OCI-LY7 (cell line): ENCODE results near the gene PGD. TPM values are rescaled to one million over a fixed set of nuclear protein-coding genes. Genes with fewer than 3 reads are reported as not detected.
A peak's percentile ranks its signal among the peaks of the same experiment; 100 is the strongest.

ENCODE experiments used
- BruUV-seq: library from RNA; stranded (reverse); fragments of 400-500 nt; replicated peaks from 2 replicates; lab custom pipeline; 2021; lab: Mats Ljungman, UMichigan
- CTCF ChIA-PET: fragments of 300-600 bp; sonication (Branson Sonifier 250); formaldehyde crosslinking; loops from one replicate; lab custom pipeline; 2022; ENCODE audit warnings: antibody characterized with exemption; ENCODE audit not compliant: unreplicated experiment; lab: Charles Lee
- POLR2A ChIA-PET: fragments of 300-600 bp; sonication (Branson Sonifier 250); formaldehyde crosslinking; loops from one replicate; lab custom pipeline; 2022; ENCODE audit warnings: antibody characterized with exemption; lab: Charles Lee
- DNase-seq: peaks from one replicate; pipeline ENCODE4 v3.0.0-alpha.2; 2015; ENCODE audit warnings: low spot score
- H2AFZ ChIP-seq: fragments of 200-600 bp; sonication (generic), shearing (Covaris generic); 2 replicates; pipeline ENCODE4 v1.6.1; 2014; ENCODE audit warnings: mild to moderate bottlenecking, antibody characterized with exemption, low read length, moderate library complexity
- H3K27ac ChIP-seq: fragments of 200-600 bp; sonication (generic); 2 replicates; pipeline ENCODE4 v1.5.1; 2014; ENCODE audit warnings: mixed run types, low read depth, mild to moderate bottlenecking, moderate library complexity, low read length, inconsistent platforms; ENCODE audit not compliant: poor library complexity, severe bottlenecking
- H3K36me3 ChIP-seq: fragments of 200-600 bp; sonication (generic); 2 replicates; pipeline ENCODE4 v1.6.1; 2014; ENCODE audit warnings: mild to moderate bottlenecking, antibody characterized with exemption, low read length, moderate library complexity, mixed read lengths; ENCODE audit not compliant: insufficient read depth
- H3K4me1 ChIP-seq: fragments of 200-600 bp; sonication (generic); 2 replicates; pipeline ENCODE4 v1.5.1; 2014; ENCODE audit warnings: mild to moderate bottlenecking, low read length; ENCODE audit not compliant: insufficient read depth, poor library complexity, severe bottlenecking
- H3K4me2 ChIP-seq: fragments of 200-600 bp; sonication (generic); 2 replicates; pipeline ENCODE4 v1.6.1; 2014; ENCODE audit warnings: mild to moderate bottlenecking, low read length
- H3K4me3 ChIP-seq: fragments of 200-600 bp; sonication (generic); 2 replicates; pipeline ENCODE4 v1.5.1; 2014; ENCODE audit warnings: mild to moderate bottlenecking, low read depth, low read length; ENCODE audit not compliant: poor library complexity, severe bottlenecking
- H3K79me2 ChIP-seq: fragments of 200-600 bp; sonication (generic); 2 replicates; pipeline ENCODE4 v1.6.1; 2016; ENCODE audit warnings: low read depth, mild to moderate bottlenecking, low read length, moderate library complexity, mixed read lengths; ENCODE audit not compliant: insufficient read depth
- H3K9me2 ChIP-seq: fragments of 200-600 bp; sonication (generic); 2 replicates; pipeline ENCODE4 v1.6.1; 2016; ENCODE audit warnings: mild to moderate bottlenecking, low read length, mixed read lengths; ENCODE audit not compliant: insufficient read depth
- H3K9me3 ChIP-seq: fragments of 200-600 bp; sonication (generic); 2 replicates; pipeline ENCODE4 v1.6.1; 2014; ENCODE audit warnings: mild to moderate bottlenecking, mixed run types, low read length, mixed read lengths
- H4K20me1 ChIP-seq: fragments of 200-600 bp; sonication (generic); 2 replicates; pipeline ENCODE4 v1.6.1; 2014; ENCODE audit warnings: mild to moderate bottlenecking, antibody characterized with exemption, low read length, moderate library complexity, mixed read lengths; ENCODE audit not compliant: insufficient read depth
- CTCF ChIP-seq: fragments of 200-600 bp; sonication (generic); conservative IDR thresholded peaks from 2 replicates; pipeline ENCODE4 v1.5.1; 2014; ENCODE audit warnings: mild to moderate bottlenecking, antibody characterized with exemption, low read length, moderate library complexity, mixed read lengths
- EZH2phosphoT487 ChIP-seq: fragments of 200-600 bp; sonication (generic); IDR thresholded peaks from 2 replicates; pipeline ENCODE4 v1.6.1; 2018; ENCODE audit warnings: low read depth, borderline replicate concordance, mild to moderate bottlenecking, mixed run types, antibody characterized with exemption, low read length, moderate library complexity, mixed read lengths
- intact Hi-C: fragments of 100-400 bp; cut with micrococcal nuclease; formaldehyde crosslinking; loops from one replicate; pipeline ENCODE4 v1.10.0; 2022; ENCODE audit not compliant: unreplicated experiment
- total RNA-seq, 2 experiments: library from RNA; depleted of rRNA in 1 of 2; stranded (reverse); fragments of >200 nt in 1 of 2; shearing (Covaris generic) in 1 of 2; gene quantifications; 2 replicates each; pipeline ENCODE4 v1.2.3, GENCODE V29; 2014 to 2022

PGD gene
- total RNA-seq, 2 experiments from 2014 or later = 69.3 to 157 TPM

GRCh38 chr1:10470043-10470442 is 71.2 kb downstream of the PGD start:
- intact Hi-C loops = loop anchor here (10.0 kb wide), 1 partner anchor 435 kb away; the partner anchor contains the start of gene UBE4B
- Histone ChIP-seq H4K20me1 (peaks cover 4% of the 10 kb centered on the region; the same call in 1 of the 2 replicates), H3K27ac (no peak overlapping the region), H3K36me3 (peaks cover 52% of the 10 kb centered on the region), H3K9me3 (no peaks in the 10 kb centered on the region), H3K4me1 (peaks cover 21% of the 10 kb centered on the region), H2AFZ (no peak overlapping the region), H3K4me2 (no peak overlapping the region), H3K9me2 (no peaks in the 10 kb centered on the region), H3K4me3 (no peak overlapping the region), H3K79me2 (peaks cover 28% of the 10 kb centered on the region)
- BruUV-seq = TSS peak; percentile 7
- ChIA-PET POLR2A (interaction anchor here (0.6 to 0.7 kb wide), 2 partner anchors 59 to 408 kb away, joined by 3 to 7 read pairs; no protein-coding TSS in a partner anchor), CTCF (no interaction called here)
- no peak for TF ChIP-seq CTCF
- TF ChIP-seq EZH2phosphoT487 = no peak
- no peak for DNase-seq

Other genes starting within 250 kb of the PGD start
- 2.2 and 3.8 TPM in 2 replicates for gene KIF1B, start 188.5 kb upstream of the PGD start, total RNA-seq (2014; rRNA removed; shearing (Covaris generic))
- gene KIF1B, start 188.5 kb upstream of the PGD start, total RNA-seq (2022) = 3.9 and 4.8 TPM in 2 replicates
- gene CENPS, start 31.4 kb downstream of the PGD start, total RNA-seq (2014; rRNA removed; shearing (Covaris generic)) = 13.6 and 18.8 TPM in 2 replicates
- gene CENPS, start 31.4 kb downstream of the PGD start, total RNA-seq (2022) = 18.4 and 18.8 TPM in 2 replicates
- gene CORT, start 51.0 kb downstream of the PGD start, total RNA-seq (2014; rRNA removed; shearing (Covaris generic)) = 0.66 TPM in 1 of 2 replicates, not detected in the other
- gene CORT, start 51.0 kb downstream of the PGD start, total RNA-seq (2022) = 1.3 TPM in 1 of 2 replicates, not detected in the other
- gene DFFA, start 73.5 kb downstream of the PGD start, total RNA-seq (2014; rRNA removed; shearing (Covaris generic)) = 58.4 and 64.6 TPM in 2 replicates
- gene DFFA, start 73.5 kb downstream of the PGD start, total RNA-seq (2022) = 70.9 and 79.0 TPM in 2 replicates
- 11.9 and 14.6 TPM in 2 replicates for gene PEX14, start 75.9 kb downstream of the PGD start, total RNA-seq (2014; rRNA removed; shearing (Covaris generic))
- 23.8 and 24.3 TPM in 2 replicates for gene PEX14, start 75.9 kb downstream of the PGD start, total RNA-seq (2022)